Urinary bladder (tissue), 4 donors: ENCODE data around the gene ATG16L2. TPM values are rescaled to one million over a fixed set of nuclear protein-coding genes. Genes with fewer than 3 reads are reported as not detected.
"Not testable (repeated sequence)": the region's sequence is repeated elsewhere in the genome, so short reads cannot be mapped to it uniquely, and the experiment has no call there.

Experiments
- DNase-seq: peaks from one replicate; pipeline ENCODE4 v3.0.0-alpha.2; 2015; ENCODE audit errors: extremely low spot score
- H3K27ac ChIP-seq: one replicate; pipeline ENCODE4 v1.5.1; 2013; ENCODE audit warnings: low read depth, mild to moderate bottlenecking, moderate library complexity
- H3K36me3 ChIP-seq: one replicate; pipeline ENCODE4 v1.6.1; 2013; ENCODE audit warnings: mild to moderate bottlenecking, moderate library complexity; ENCODE audit not compliant: insufficient read depth
- H3K4me1 ChIP-seq: one replicate; pipeline ENCODE4 v1.6.1; 2013; ENCODE audit warnings: mild to moderate bottlenecking, moderate library complexity; ENCODE audit not compliant: insufficient read depth
- H3K4me3 ChIP-seq: one replicate; pipeline ENCODE4 v1.5.1; 2013; ENCODE audit warnings: low read depth, low read length
- WGBS: extraction: QIAGEN DNeasy Blood & Tissue Kit; methylation state at CpG from one replicate; pipeline ENCODE4 v1.1.7; 2013; 5-methylcytosine and 5-hydroxymethylcytosine counted together
- polyA plus RNA-seq: library from polyadenylated mRNA; stranded (reverse); fragments of 200-250 nt; gene quantifications from one replicate; pipeline ENCODE4 v1.2.3, GENCODE V29; 2013
- total RNA-seq: library from RNA; depleted of rRNA; stranded (reverse); fragments of >200 nt; gene quantifications from one replicate; pipeline ENCODE4 v1.2.3, GENCODE V29; 2014
- donor health status: healthy with polysubstance abuse.
- donor health status: healthy.

ATG16L2 gene
- total and polyA plus RNA-seq, 2 donors = 17.2 to 22.3 TPM

GRCh38 chr11:72842126-72842525 is 27.9 kb downstream of the ATG16L2 start:
- Histone ChIP-seq H3K36me3 (no peaks in the 10 kb centered on the region), H3K27ac (no peak overlapping the region), H3K4me1 (no peaks in the 10 kb centered on the region), H3K4me3 (no peak overlapping the region)
- DNase-seq = no peak
- 76% methylated on average over 5 of the region's 5 CpGs for WGBS

DNA sequence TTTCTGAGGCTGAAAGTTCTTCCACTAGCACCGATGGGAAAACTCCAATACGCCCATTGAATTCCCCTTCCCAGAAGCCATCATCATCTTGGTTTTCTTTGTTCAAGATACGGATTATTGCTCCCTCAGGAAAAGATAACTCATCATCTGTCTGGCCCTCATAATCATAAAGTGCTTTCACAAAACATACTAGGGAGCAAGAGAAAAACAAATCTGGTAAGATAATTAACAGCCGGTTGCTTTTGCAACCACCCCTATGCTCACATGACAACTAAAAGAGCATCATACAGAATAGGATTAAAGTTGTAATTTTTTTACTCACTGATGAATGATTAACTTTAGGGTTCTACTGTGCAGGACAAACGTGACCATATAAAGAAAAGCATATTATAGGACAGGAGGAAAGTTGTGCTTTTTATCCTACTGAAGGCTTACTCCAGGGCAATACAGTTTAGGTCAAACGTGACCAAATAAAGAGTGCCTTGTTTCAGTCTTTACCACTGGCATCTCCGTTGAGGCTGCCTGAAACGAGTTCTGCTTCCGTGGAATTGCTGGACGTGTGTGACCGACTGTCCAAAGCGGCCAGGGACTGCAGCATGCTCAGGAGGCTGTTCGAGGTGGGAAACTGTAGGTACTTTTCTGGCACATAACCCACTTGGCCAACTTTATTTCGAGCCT is 28.6 kb downstream of the ATG16L2 start:
- Histone ChIP-seq H3K27ac (no peak overlapping the region), H3K4me3 (no peak overlapping the region), H3K4me1 (no peaks in the 10 kb centered on the region), H3K36me3 (no peaks in the 10 kb centered on the region)
- 82% methylated on average over 14 of the region's 14 CpGs for WGBS
- no peak for DNase-seq

GRCh38 chr11:72844356-72844755 is 30.1 kb downstream of the ATG16L2 start:
- Histone ChIP-seq H3K4me1 (no peaks in the 10 kb centered on the region), H3K36me3 (no peaks in the 10 kb centered on the region), H3K27ac (no peak overlapping the region), H3K4me3 (no peak overlapping the region)
- WGBS = 55% methylated on average over 4 of the region's 4 CpGs
- DNase-seq = no peak

DNA sequence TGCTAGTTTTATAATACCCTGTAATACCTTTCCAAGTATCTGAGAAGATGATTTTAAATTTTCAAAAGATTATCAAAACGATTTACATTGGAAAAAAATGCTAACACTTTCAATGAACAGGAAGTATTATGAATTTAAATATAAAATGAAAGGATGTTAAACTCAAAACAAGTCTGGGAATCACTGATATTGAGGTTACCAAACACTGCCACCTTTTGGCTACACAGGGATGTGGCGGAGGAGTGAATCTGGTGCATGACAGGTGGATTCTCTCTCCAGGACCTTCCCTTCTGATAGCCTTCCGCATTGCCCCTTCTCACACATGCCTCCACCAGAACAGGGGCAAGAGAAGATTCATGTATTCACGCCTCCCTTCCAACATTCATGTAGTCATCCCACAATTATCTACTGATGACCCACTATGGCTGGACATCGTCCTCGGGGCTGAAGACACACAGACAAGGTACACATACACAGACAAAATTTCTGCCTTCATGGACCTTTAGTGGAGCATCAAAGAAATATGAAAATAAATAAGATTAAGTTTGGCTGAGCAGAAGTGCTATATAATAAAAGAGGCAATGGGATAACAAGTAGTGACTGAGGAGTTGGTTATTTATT is 34.7 kb downstream of the ATG16L2 start:
- 65% methylated on average over 6 of the region's 6 CpGs for WGBS
- Histone ChIP-seq H3K27ac (no peak overlapping the region), H3K4me3 (no peak overlapping the region), H3K4me1 (no peaks in the 10 kb centered on the region), H3K36me3 (no peaks in the 10 kb centered on the region)
- DNase-seq = no peak

DNA sequence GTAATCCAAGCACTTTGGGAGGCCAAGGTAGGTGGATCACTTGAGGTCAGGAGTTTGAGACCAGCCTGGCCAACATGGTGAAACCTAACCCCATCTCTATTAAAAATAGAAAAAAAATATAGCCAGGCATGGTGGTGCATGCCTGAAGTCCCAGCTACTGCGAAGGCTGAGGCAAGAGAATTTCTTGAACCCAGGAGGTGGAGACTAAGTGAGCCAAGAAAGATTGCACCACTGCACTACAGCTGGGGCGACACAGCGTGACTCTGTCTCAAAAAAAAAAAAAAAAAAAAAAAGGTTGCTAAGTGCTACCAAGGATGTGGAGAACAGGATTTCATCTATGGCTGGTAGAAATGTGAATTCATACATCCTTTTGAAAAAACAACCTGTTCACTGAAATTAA is 36.6 kb downstream of the ATG16L2 start:
- H3K36me3 ChIP-seq = no peaks in the 10 kb centered on the region
- no peak for DNase-seq
- H3K4me3 ChIP-seq = no peak overlapping the region
- no peaks in the 10 kb centered on the region for H3K4me1 ChIP-seq
- WGBS = 88% methylated on average over 3 of the region's 3 CpGs
- H3K27ac ChIP-seq = no peak overlapping the region

GRCh38 chr11:72851726-72852125 is 37.5 kb downstream of the ATG16L2 start:
- DNase-seq = no peak
- Histone ChIP-seq H3K27ac (no peak overlapping the region), H3K4me1 (no peaks in the 10 kb centered on the region), H3K4me3 (no peak overlapping the region), H3K36me3 (no peaks in the 10 kb centered on the region)
- WGBS = 90% methylated on average over 4 of the region's 4 CpGs

- Histone ChIP-seq H3K27ac (no peak overlapping the region), H3K4me3 (no peak overlapping the region), H3K36me3 (no peaks in the 10 kb centered on the region), H3K4me1 (no peaks in the 10 kb centered on the region)
- 53% methylated on average over 3 of the region's 3 CpGs for WGBS
- DNase-seq = no peak
These were observed 41.9 kb downstream of the ATG16L2 start for GRCh38 chr11:72856065-72856464.

GRCh38 chr11:72856551-72857345 is 42.5 kb downstream of the ATG16L2 start:
- 13% methylated on average over 3 of the region's 3 CpGs for WGBS
- no peak overlapping the region for H3K27ac ChIP-seq
- no peaks in the 10 kb centered on the region for H3K4me1 ChIP-seq
- H3K36me3 ChIP-seq = no peaks in the 10 kb centered on the region
- H3K4me3 ChIP-seq = no peak overlapping the region
- no peak for DNase-seq

DNA sequence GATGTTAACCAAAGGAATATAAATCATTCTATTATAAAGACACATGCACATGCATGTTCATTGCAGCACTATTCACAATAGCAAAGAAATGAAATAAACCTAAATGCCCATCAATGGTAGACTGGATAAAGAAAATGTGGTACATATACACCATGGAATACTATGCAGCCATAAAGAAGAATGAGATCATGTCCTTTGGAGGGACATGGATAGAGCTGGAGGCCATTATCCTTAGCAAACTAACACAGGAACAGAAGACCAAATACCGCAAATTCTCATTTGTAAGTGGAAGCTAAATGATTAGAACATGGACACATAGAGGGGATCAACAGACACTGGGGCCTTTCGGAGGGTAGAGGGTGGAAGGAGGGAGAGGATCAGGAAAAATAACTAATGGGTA is 44.1 kb downstream of the ATG16L2 start:
- over 99% methylated on average over 2 of the region's 2 CpGs for WGBS
- H3K36me3 ChIP-seq = not testable (repeated sequence)

GRCh38 chr11:72859126-72859525 is 44.9 kb downstream of the ATG16L2 start:
- WGBS = 88% methylated on average over 3 of the region's 3 CpGs
- H3K36me3 ChIP-seq = no peaks in the 10 kb centered on the region
- no peak overlapping the region for H3K27ac ChIP-seq
- H3K4me3 ChIP-seq = no peak overlapping the region
- DNase-seq = no peak
- no peaks in the 10 kb centered on the region for H3K4me1 ChIP-seq

More for the DNA sequence above, 44.1 kb downstream of the ATG16L2 start:
- H3K4me3 ChIP-seq, H3K4me1 ChIP-seq, H3K27ac ChIP-seq, DNase-seq: not testable (repeated sequence)

GRCh38 chr11:72860010-72860409 is 45.8 kb downstream of the ATG16L2 start:
- Histone ChIP-seq H3K27ac (no peak overlapping the region), H3K4me1 (no peaks in the 10 kb centered on the region), H3K4me3 (no peak overlapping the region), H3K36me3 (no peaks in the 10 kb centered on the region)
- 91% methylated on average over 4 of the region's 4 CpGs for WGBS
- DNase-seq = no peak

- DNase-seq = no peak
- WGBS = 97% methylated on average over 4 of the region's 4 CpGs
- no peaks in the 10 kb centered on the region for H3K4me1 ChIP-seq
- no peak overlapping the region for H3K4me3 ChIP-seq
- no peaks in the 10 kb centered on the region for H3K36me3 ChIP-seq
- no peak overlapping the region for H3K27ac ChIP-seq
These were observed 46.4 kb downstream of the ATG16L2 start for GRCh38 chr11:72860592-72860991.

- Histone ChIP-seq H3K36me3 (no peaks in the 10 kb centered on the region), H3K4me1 (no peaks in the 10 kb centered on the region), H3K4me3 (no peak overlapping the region), H3K27ac (no peak overlapping the region)
- 70% methylated on average over 1 of the region's 1 CpG for WGBS
- DNase-seq = no peak
These were observed 48.9 kb downstream of the ATG16L2 start for GRCh38 chr11:72863091-72863490.

GRCh38 chr11:72863916-72864315 is 49.7 kb downstream of the ATG16L2 start:
- no peak overlapping the region for H3K4me3 ChIP-seq
- H3K27ac ChIP-seq = no peak overlapping the region
- no peaks in the 10 kb centered on the region for H3K4me1 ChIP-seq
- WGBS = 33% methylated on average over 1 of the region's 1 CpG
- no peak for DNase-seq
- no peaks in the 10 kb centered on the region for H3K36me3 ChIP-seq
